LHCN-M2 (cell line): ENCODE data around the gene RNFT2. TPM values are rescaled to one million over a fixed set of nuclear protein-coding genes. Genes with fewer than 3 reads are reported as not detected.

Experiments used
- total RNA-seq: library from RNA; depleted of rRNA; stranded (reverse); fragments of >200 nt; gene quantifications from 2 replicates; pipeline ENCODE4 v1.2.3, GENCODE V29; 2014; rRNA removed

The RNFT2 gene
- total RNA-seq, 1 experiment from 2014 or later, result 1.6 TPM

Other genes starting within 250 kb of the RNFT2 start
- 0.52 TPM in 1 of 2 replicates, not detected in the other for gene MAP1LC3B2, start 178.9 kb upstream of the RNFT2 start, total RNA-seq
- 33.6 and 35.9 TPM in 2 replicates for gene SPRING1, start 246 bp upstream of the RNFT2 start, total RNA-seq
- not detected in 2 replicates for gene HRK, start 143.1 kb downstream of the RNFT2 start, total RNA-seq
- 18.3 and 19.0 TPM in 2 replicates for gene FBXW8, start 172.6 kb downstream of the RNFT2 start, total RNA-seq